Measurements from ENCODE around the gene RAI1.

The RAI1 gene

DNA sequence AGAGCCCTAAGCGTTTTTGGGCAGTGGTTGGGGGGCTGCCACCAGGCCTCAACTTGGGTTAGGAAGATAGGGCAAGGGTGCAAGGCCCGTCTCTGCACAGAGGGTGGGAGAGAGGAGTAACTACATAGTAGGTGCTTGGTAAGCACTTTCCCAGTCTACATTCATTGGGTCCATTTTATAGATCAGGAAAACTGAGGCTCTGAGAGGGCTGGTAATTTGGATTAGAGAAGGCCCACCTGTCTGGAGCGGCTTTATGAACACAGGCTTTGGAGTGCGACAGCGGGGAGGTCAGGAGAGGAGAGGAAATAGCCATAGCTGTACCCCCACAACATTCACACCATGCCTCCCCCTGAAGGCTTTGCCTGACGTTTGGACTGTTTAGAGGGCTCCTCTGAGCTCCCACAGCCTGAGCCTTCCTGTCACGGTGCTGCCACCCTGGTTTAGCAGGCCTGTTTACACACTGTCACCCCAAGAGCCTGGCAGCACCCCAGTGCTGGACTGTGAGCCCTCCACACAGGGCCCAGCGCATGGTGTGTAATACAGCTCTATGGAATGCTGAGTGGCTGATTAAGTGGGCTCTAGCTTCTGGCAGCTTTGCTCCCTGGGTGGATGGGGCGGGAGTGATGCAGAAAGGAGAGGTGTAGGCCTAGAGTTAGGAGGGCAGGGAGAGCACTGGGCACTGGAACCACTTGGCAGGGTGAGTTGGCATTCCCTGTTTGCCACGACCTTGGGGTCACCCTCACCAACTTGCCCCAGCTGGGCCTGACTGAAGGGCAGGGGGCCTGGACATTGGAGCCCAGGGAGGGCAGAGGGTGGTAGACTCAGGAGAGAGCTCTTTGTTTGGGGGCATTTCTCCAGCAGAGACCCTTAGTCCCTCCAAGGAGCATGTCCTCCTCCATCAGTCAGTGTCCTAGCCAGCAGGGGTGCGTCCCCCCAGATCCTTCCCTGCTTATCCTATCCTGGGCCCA lies 73.7 kb downstream of the RAI1 start:
- no peak for DNase-seq

DNA sequence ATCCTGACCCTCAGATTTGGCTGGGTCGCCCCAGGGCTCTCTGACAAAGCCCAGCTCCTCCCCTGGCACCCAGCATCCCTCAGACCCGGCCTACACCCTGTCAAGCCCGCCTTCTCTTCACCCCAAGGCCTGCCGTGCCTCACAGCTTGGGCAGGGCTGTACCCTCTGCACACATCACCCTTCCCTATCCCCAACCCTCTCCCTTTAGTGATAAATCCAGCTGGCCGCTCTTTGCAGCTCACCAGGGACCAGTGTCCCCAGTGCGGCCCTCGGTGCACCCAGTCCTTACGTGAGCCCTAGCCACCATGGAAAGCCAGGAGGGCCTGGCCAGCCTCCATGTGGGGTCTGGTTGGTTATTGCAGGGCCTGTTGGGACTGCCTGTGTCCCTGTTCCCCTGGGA lies 74.5 kb downstream of the RAI1 start:
- DNase-seq = no peak

DNA sequence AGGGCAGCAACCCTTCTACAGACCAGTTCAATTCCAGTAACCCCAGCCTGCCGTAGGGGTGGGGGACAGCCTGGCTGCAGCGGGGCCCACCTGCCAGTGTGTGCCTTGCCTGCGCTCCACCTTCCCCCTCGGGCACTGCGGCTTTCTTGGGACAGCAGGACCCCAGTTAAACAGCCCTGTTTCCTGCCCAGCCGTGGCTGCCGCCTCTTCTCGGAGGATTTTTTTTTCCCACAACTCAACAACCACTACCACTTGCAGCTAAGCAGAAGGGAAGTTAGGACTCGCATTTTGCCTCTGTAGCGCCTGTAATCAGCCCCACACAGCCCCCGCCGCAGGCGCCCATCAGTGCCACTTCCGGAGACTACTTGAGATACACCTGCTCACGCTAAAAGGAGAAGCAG lies 76.1 kb downstream of the RAI1 start:
- peak; percentile 54 for DNase-seq

DNA sequence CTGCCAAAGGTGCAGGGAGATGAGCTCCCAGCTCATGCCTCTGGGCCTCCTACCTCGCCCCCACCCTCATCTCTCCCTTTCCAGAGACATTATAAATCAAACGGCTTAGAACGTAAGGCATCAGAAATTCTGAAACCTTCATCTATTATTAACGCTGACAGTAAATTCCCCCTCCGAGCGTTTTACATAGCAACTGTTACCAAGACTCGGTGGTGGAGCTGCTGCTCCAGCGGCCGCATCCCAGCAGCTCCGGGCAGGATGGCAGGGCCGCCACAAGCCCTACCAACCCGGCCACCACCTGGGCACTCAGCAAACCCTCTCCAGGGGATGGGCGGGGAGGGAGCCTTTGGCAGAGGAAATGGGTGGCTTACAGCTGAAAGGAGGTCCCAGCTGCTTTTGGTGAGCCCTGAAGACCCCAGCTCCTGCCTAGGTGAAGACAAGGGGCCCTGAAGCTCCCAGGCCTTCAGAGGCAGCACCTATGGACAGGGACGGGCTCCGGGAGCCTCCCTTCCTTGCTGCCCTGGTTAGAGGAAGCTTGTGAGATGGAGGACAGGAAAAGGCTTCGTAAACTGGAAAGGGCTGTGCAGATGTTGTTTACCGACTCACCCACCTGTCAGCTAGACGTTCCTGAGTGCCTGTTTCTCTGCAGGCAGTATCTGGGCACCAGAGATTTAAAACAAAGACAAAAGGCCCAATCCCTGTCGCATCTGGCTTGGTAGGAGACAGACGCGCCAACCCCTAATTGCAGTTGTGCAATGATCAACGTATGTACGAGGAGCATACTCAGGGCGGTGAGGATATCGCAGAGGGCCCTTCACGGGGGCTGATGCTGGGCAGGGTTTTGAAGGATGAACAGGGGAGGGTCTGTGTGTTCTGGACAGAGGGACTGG lies 76.9 kb downstream of the RAI1 start:
- no peak for DNase-seq

DNA sequence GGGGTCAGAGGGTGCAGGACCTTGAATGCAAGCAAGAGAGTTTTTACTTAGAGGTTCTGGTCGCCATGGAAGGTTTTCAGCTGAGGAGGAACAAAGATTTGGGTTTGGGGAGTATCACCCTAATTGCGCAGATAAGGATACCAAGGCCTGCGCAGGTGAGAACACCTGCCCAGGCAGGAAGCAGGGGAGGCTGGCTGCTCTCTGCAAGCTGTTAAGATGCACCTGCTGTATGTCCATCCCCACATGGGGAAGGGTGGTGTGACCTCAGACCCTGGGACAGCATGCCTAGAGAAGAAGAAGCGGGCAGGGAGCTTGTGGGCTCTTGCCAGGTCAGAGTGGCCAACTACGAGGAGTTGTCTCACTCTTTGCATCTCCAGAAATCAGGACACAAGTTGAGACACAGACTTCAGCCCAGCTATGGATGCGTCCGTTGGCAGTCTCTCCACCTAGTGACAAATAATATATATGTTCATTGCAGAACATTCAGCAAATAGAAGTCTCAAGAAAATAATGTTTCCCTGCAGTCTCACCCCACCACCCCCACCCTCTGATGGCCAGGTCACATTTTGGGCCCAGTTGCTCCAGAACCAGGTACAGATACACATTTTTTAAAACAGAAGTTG lies 77.8 kb downstream of the RAI1 start:
- no peak for DNase-seq

DNA sequence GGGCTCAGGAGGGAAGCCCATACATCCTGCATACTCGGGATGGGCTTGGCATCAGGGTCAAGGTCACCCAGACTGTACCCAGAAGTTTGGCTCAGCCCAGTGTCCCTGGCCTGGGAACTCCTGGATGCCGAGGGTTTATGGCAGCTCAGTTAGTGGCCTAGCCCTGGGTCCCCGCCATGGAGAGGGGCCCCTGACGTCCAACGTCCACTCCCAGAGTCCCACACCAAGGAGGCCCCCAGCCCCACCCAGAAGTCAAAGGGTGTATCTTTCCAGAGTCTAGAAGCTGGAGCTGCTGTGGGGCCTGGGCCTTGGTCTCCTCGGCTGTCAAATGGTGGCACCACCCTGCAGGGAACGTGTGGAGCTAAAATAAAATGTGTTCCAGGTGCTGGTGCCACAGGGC lies 79.1 kb downstream of the RAI1 start:
- DNase-seq = no peak

DNA sequence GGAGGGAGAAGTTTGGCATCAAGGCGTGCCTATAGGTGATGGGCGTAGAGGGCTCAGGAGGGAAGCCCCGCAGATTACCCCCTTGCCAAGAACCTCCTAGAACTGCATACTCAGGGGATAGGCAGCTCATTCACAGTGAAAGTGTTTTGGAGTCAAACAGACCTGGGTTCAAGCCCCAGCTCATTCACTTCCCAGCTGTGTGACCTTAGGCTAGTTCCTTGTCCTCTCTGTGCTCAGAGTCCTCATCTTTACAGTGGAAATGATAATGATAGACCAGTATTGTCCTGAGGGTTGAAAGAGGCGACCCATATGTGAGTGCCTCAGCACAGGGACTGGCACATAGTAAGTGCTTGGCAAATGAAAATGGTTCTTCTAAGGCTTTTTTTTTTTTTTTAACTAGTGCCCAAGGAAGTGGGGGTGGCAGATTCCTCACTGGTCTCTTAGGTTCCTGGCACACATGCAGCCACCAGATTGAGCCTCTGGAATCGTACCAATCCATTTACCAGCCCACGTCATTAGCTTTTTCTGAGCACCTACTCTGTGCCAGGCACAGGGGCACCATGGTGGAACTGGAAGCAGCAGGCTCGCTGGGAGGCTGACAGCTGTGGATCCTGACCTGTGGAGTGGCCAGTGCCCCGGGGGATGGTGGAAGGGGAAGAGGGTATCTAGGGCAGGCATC lies 79.8 kb downstream of the RAI1 start:
- DNase-seq = no peak

DNA sequence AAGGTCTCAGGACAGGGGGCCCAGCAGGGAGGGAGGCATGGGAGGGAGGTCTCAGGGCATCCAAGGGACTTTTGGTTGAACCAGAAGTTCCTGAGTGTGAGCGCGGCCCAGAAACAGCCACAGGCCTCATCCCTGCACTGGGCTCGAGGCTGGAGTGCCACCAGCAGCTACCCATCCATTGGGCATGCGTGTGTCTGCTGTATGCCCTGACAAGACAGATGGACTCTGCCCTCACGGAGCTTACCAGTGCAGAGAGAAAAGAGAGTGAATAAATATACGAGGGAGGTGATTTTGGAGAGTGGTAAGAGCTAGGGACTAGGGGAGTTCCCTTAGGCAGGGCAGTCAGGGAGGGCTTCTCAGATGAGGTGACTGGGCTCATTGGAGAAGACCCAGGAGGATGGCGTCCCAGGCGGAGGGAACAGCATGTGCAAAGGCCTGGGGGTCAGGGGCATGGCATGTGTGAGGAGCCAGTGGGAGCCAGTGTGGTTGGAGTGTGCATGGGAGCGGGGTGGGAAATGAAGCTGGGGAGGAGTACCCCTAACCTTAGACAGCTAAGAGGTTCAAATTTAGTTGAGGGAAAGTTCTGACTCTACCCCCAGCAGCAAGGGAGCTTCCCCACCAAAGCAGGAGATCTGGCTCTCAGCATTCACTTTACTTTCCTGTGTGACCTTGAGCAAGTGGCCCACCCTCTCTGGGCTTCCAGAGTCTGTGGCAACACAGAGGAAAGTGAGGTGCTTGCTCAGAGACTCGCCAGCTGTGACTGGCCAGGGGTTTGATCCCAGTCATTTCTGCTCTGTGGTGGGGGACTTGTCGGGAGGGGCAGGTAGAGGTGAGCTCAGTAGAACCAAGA lies 80.9 kb downstream of the RAI1 start:
- no peak for DNase-seq

DNA sequence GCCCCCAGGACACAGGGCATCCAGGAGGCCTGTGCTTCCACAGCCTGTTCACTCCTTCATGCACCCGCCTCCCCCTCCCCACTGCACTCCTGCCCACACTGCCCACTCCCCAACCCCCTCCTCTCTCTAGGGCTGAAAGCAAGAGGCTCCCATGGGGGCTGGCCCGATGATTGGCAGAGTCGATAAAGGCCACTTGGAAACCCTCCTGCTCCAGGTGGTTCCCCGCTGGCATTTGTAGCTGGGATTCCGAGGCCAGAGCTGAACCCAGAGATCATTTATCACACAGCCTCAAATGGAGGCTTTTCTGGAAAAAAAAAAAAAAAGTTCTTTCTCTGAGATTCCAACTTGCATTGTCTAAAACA lies 81.5 kb downstream of the RAI1 start:
- no peak for DNase-seq

DNA sequence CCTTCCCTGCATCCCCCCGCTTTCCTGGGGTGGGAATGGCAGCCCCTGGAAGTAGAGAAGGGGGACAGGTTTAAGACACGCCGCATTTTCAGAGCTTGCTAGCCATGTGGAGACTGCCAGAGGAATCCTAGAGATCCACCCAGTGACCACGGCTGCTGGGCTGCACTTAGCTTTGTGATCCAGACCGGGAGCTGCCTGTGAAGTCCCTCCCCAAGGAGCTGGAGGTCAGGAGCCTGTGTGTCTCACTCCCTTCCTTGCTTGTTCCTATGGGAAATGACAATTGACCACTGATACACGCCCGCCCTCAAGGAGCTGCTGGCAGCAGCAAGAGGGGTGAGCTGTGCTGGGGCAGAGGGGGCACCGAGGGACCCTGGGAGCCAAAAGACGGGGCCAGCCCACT lies 81.9 kb downstream of the RAI1 start:
- DNase-seq = no peak

DNA sequence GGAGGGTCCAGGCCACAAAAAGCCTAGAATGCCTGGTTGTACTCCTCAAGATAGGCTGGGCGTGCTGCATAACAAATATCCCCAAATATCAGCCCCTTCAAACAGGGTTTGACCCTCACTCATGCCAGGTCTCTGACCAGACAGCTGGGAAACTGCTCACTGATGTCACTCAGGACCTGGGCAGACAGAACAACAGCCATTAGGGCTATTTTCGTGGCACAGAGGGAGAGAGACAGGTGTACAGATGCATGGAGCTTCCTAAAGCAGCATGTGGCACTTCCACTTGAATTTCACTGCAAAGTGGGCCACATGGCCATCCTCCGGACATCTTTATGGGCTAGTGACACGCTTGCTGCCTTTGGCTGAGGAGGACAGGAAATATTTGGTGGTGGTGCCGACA lies 82.5 kb downstream of the RAI1 start:
- DNase-seq = no peak

DNA sequence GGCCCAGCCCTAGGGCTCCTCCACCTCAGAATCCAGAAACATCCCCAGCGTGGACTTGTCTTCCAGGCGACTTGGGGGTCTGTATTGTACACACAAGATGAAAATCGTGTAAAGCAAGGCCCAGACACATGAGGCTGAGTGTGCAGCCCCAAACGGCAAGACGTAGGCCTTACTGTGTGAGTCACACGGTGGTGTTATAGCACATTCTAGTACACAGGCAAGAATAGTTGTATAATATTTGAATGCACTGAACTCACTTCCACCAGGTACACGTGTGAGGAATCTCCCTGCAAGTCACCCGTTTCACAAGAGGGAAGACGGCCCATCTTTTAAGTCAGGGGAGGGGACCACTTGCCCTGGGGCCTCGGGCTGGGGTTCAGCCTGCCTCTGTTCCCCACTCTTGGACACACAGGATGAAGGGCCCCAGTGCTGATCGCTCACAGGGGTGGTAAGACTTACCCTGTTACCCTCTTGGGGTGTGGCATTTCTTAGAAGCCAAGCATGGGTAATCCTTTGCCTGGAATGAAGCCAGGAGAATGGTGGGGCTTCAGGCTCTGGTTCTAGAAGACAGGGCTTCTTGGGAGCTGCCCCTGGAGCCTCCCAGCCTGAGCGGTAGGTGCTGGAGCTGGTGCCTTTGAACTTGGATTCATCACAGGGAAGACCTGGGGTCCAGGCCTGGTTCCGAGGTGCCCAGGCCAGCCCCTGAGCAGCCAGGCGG lies 84.3 kb downstream of the RAI1 start:
- DNase-seq = no peak

DNA sequence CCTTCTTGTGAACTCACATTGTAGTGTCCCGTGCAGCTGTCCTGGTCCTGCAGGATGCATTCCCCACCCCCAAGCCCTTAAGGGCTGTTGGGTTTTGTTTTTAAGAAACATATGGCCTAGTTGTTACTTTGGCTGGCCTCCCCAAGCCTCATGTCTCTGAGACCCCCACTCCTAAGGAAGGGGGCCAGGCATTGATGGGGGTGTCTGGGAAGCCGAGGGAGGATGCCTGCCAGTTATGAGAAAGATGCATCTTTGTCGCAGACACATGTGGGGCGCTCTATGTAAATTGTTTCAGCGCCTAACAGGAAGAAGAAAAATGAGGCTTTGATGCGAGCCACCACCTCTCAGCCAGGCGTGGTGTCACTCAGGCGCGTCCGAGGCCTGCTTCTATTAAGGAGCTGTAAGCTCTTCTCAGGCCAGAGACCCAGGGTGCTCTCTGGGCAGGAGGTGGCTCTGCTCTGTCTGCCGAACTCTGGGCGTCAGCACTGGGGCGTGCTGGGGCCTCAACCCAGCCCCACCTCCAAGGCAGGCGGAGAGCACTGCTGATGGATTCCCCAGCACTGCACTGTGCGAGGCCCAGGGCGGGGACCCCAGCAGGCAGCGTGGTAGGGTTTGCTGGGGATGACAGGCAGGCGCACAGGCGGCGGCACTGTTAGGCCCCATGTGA lies 85.0 kb downstream of the RAI1 start:
- DNase-seq = peak; percentile 31

DNA sequence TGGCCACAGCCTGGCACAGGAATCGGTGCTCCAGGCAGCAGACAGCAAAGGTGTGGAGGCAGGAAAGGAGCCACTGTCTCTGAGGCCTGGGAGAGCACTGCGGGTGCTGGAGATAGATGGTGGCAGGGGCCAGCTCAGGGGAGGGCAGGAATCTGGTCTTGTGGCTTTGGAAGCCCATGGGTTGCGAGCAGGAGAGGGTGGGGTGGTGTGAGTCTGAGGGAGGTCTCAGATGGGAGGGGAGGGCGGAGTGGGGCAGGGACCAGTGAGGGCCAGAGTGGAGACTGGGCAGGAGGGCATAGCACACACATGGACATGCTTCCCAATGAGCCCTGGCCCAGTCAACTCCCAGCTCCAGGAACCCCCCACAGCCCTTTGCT lies 85.5 kb downstream of the RAI1 start:
- DNase-seq = no peak

DNA sequence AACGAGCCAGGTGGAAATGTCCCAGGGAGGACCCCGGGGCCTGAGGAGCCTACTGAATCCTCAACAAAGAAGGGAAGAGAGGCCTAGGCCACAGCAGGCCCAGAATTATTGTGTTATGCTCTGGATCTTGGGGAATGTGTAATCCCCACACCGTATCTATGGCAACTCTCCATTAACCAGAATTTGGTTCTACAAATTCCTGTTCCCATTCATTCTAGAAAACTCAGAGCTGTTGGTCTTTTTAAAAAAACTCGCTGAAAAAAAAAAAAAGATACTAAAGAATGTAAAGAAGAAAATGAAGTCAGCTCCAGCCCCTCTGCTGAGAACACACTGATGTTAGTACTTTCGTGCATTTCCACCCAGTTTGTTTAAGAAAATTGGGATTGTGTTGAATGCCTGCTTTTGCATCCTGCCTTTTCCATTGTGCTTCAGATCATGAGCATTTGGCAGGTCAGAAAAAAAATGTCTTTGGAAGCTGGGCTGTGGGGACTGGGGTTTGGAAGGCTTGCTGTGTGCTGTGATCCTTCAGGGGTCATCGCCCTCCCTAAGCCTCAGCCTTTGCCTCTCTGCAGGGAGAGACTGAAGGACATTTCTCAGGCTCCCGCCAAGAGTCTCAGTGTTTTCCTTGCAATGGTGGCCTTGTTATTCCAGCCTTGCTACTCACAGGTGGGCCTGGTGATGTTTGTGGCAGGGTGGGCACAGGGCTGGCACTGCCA lies 86.1 kb downstream of the RAI1 start:
- no peak for DNase-seq

DNA sequence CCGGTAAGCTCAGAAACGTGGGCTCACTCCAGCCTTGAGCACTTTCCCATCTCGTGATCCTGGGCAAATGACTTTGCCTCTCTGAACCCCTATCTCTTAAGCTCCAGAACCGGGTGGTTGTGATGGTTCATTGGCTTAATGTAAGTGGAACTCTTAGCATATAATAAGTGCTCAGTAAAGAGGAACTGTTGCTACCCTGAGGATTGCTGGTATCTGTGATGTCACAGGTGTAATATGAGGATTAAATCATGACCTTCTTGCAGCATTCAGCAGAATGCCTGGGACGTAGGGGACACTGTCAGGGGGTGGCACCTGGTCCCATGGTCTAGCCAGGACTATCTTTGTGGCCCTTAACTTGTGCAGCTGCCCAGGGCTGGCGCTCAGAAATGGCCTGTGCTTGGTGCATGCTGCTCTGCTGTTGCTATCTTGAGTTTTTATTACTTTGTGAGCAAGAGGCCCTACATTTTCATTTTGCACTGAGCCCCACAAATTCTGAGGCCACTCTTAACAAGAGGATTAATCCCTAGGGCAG lies 86.7 kb downstream of the RAI1 start:
- no peak for DNase-seq

DNA sequence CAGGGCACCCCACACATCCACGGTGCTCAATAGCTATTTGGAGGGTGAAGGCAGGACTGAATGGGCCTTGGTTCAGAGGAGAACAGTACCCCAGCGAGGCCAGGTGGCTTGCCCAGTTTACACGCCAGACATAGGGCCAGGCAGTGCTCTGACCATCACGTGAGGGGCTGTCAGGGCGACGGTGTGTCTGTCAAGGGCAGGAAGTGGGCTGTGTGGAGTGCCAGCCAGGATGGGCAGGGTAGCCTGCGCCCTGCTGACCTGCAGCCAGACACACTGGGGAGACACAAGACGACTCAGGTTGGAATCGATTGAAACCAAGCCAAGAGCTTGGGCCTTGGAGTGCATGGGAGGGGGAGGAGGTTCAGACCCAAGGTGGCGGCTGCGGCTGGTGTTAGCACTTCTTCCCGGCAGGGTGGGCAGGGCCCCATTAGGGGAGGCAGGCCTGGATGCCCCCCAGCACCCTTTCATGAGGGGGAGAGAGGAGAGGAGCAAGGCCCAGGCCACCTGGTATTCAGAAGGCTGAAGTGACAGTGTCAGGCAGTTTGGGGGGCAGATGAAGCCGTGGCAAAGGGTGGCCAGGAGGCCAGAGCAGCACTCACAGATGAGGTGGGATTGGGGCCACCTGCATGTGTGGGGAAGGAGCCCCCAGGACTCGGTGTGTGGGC lies 87.3 kb downstream of the RAI1 start:
- DNase-seq = no peak

DNA sequence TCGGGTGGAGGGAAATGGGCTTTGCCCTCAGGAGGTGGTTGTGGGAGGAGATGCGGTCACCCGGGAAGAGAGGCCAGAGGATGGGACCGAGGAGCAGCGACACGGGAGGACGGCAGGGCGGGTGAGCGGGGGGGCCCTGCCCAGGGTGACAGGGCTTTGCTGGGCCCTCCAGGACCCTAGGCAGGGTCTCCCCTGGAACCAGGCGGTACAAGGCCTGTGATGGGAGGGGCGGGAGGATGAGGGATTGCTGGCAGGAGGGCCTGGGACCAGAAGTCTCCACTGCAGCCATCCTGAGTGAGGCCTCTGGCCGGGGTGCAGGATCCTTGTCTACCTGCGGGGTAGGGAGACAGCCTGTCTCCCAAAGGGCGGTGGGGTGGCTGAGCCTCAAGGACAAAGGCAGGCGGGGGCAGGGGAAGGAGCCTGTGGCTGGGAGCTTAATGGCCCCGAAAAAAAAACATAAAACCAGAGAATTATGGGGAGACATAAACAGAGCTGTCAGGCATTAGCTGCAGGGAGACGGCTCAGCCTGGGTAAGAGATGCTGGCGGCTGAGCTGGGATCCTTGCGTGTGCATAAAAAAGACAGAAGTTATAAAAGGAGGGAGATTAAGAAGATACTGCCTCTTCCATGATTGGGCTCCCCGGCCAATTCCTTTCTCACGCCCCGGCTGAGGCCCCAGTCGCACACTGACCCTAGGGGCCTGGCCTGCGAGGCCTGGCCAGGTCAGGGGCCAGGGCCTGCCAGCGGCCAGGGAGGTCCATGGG lies 88.8 kb downstream of the RAI1 start:
- DNase-seq = no peak
